MCF 10A (cell line): ENCODE measurements around the gene ARL14EP. TPM values are rescaled to one million over a fixed set of nuclear protein-coding genes. Genes with fewer than 3 reads are reported as not detected.

ENCODE experiments used
- BruUV-seq: library from RNA; stranded (reverse); fragments of 400-500 nt; replicated peaks from 2 replicates; lab custom pipeline; 2021; lab: Mats Ljungman, UMichigan
- CTCF ChIA-PET: fragments of 300-600 bp; sonication (Branson Sonifier 250); formaldehyde crosslinking; extraction: SDS; loops from one replicate; lab custom pipeline; 2021; ENCODE audit warnings: antibody characterized with exemption, inconsistent platforms; lab: Yijun Ruan, JAX
- POLR2A ChIA-PET: fragments of 300-600, 350-650 bp; sonication (Branson Sonifier 250); formaldehyde crosslinking; extraction: SDS; loops from one replicate; lab custom pipeline; 2020; ENCODE audit warnings: antibody characterized with exemption, inconsistent platforms; lab: Yijun Ruan, JAX
- DNase-seq: peaks from one replicate; pipeline ENCODE4 v3.0.0-alpha.2; 2018; ENCODE audit not compliant: unreplicated experiment
- H3K27ac Mint-ChIP-seq: one replicate; pipeline ENCODE4 v1.8.0; 2022; ENCODE audit warnings: mild to moderate bottlenecking, low read depth, mixed read lengths; ENCODE audit not compliant: unreplicated experiment
- H3K27me3 Mint-ChIP-seq: one replicate; pipeline ENCODE4 v1.8.0; 2022; ENCODE audit warnings: mixed read lengths; ENCODE audit not compliant: insufficient read depth, unreplicated experiment
- H3K36me3 Mint-ChIP-seq: one replicate; pipeline ENCODE4 v1.8.0; 2022; ENCODE audit warnings: mild to moderate bottlenecking, moderate library complexity, mixed read lengths; ENCODE audit not compliant: insufficient read depth, unreplicated experiment
- H3K4me1 Mint-ChIP-seq: one replicate; pipeline ENCODE4 v1.8.0; 2022; ENCODE audit warnings: mixed read lengths; ENCODE audit not compliant: insufficient read depth, unreplicated experiment
- H3K4me3 Mint-ChIP-seq: one replicate; pipeline ENCODE4 v1.8.0; 2022; ENCODE audit warnings: mild to moderate bottlenecking, moderate library complexity, mixed read lengths; ENCODE audit not compliant: unreplicated experiment
- H3K9me3 Mint-ChIP-seq: one replicate; pipeline ENCODE4 v1.8.0; 2022; ENCODE audit warnings: mixed read lengths; ENCODE audit not compliant: unreplicated experiment
- intact Hi-C: fragments of 100-400 bp; cut with micrococcal nuclease; formaldehyde crosslinking; loops from 2 replicates; pipeline ENCODE4 v1.14.1; 2022
- total RNA-seq: library from RNA; stranded (reverse); gene quantifications from 2 replicates; pipeline ENCODE4 v1.2.3, GENCODE V29; 2022
- TF ChIP-seq, protein P1 (sequence below): fragments of 200-600 bp; IDR thresholded peaks from one replicate; pipeline ENCODE4 v1.8.0; 2022; ENCODE audit warnings: antibody characterized with exemption, mild to moderate bottlenecking; ENCODE audit not compliant: unreplicated experiment

ARL14EP gene
- total RNA-seq, 1 experiment from 2014 or later: 28.4 TPM

GRCh38 chr11:30321321-30321720, 1.6 kb upstream of the ARL14EP start:
- Mint-ChIP-seq H3K4me3 (no peak overlapping the region), H3K27ac (no peak overlapping the region), H3K27me3 (peaks cover 23% of the 10 kb centered on the region), H3K36me3 (no peaks in the 10 kb centered on the region), H3K9me3 (no peaks in the 10 kb centered on the region), H3K4me1 (peaks cover 26% of the 10 kb centered on the region)
- intact Hi-C loops: no loop called here
- CTCF ChIA-PET: interaction anchor here (1.3 to 17.3 kb wide), 5 partner anchors 12 to 889 kb away, joined by 7 to 275 read pairs (median 16); no protein-coding TSS in a partner anchor
- TF ChIP-seq, protein P1, sequence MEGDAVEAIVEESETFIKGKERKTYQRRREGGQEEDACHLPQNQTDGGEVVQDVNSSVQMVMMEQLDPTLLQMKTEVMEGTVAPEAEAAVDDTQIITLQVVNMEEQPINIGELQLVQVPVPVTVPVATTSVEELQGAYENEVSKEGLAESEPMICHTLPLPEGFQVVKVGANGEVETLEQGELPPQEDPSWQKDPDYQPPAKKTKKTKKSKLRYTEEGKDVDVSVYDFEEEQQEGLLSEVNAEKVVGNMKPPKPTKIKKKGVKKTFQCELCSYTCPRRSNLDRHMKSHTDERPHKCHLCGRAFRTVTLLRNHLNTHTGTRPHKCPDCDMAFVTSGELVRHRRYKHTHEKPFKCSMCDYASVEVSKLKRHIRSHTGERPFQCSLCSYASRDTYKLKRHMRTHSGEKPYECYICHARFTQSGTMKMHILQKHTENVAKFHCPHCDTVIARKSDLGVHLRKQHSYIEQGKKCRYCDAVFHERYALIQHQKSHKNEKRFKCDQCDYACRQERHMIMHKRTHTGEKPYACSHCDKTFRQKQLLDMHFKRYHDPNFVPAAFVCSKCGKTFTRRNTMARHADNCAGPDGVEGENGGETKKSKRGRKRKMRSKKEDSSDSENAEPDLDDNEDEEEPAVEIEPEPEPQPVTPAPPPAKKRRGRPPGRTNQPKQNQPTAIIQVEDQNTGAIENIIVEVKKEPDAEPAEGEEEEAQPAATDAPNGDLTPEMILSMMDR: no peak
- BruUV-seq: no TSS peak
- no peak for DNase-seq
- POLR2A ChIA-PET: interaction anchor here (0.5 to 2.9 kb wide), 5 partner anchors 8 to 864 kb away, joined by 3 to 17 read pairs (median 13); no protein-coding TSS in a partner anchor

- ChIA-PET CTCF (interaction anchor here (0.6 to 17.3 kb wide), 13 partner anchors 12 to 890 kb away, joined by 3 to 275 read pairs (median 5); no protein-coding TSS in a partner anchor), POLR2A (interaction anchor here (0.6 to 2.9 kb wide), 16 partner anchors 9 to 1187 kb away, joined by 3 to 17 read pairs (median 4); no protein-coding TSS in a partner anchor)
- TF ChIP-seq, protein P1: no peak
- BruUV-seq: no TSS peak
- no peaks in the 10 kb centered on the region for H3K9me3 Mint-ChIP-seq
- peak overlapping the region; percentile 99 for H3K27ac Mint-ChIP-seq
- intact Hi-C loops: no loop called here
- DNase-seq: no peak
- peaks cover 4% of the 10 kb centered on the region for H3K36me3 Mint-ChIP-seq
- H3K4me3 Mint-ChIP-seq: peak overlapping the region; percentile 96
- H3K27me3 Mint-ChIP-seq: peaks cover 23% of the 10 kb centered on the region
- H3K4me1 Mint-ChIP-seq: peaks cover 30% of the 10 kb centered on the region
Observed at GRCh38 chr11:30322191-30322590, 713 bp upstream of the ARL14EP start.

DNA sequence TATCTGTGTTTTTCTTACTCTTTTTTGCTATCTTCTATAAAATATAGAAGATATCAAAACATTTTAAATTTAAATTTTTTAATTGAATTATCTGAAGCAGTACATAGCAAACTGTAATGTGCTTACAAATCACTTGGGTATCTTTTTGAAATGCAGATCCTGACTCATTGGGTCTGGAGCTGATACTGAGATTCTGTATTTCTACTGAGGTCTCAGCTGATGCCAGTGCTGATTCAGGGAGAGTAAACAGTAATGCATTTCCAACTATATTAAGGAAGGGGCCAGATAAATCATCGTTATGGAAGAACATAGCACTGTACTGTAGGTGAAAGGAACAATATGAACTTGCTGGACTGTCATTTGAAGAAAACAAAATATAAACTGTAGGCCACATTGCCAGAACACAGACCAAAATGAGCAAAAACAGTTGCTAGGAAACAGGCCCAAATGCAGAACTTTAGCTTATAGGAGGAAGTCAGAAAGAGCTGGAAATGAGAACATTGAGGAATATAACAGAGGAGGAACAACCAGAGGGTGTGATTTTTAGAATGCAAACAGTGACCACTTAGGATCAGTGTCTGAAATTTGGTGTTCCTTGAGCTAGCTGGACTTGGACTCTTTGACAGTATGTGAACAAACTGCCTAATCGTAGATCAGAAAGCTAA, 3.3 kb downstream of the ARL14EP start:
- DNase-seq: no peak
- no peak overlapping the region for H3K27ac Mint-ChIP-seq
- no TSS peak for BruUV-seq
- intact Hi-C loops: no loop called here
- TF ChIP-seq, protein P1: no peak
- peaks cover 40% of the 10 kb centered on the region for H3K4me1 Mint-ChIP-seq
- H3K36me3 Mint-ChIP-seq: peaks cover 21% of the 10 kb centered on the region
- no peaks in the 10 kb centered on the region for H3K27me3 Mint-ChIP-seq
- H3K9me3 Mint-ChIP-seq: no peaks in the 10 kb centered on the region
- no peak overlapping the region for H3K4me3 Mint-ChIP-seq
- ChIA-PET CTCF (interaction anchor here (0.9 to 2.2 kb wide), 11 partner anchors 8 to 894 kb away, joined by 3 to 9 read pairs (median 4); no protein-coding TSS in a partner anchor), POLR2A (interaction anchor here (0.6 to 1.3 kb wide), 4 partner anchors 10 to 279 kb away, joined by 3 read pairs; no protein-coding TSS in a partner anchor)

- H3K9me3 Mint-ChIP-seq: no peaks in the 10 kb centered on the region
- intact Hi-C loops: no loop called here
- H3K4me1 Mint-ChIP-seq: peaks cover 37% of the 10 kb centered on the region
- ChIA-PET CTCF (interaction anchor here (0.6 to 2.2 kb wide), 9 partner anchors 8 to 894 kb away, joined by 3 to 9 read pairs (median 4); no protein-coding TSS in a partner anchor), POLR2A (interaction anchor here (1.1 to 1.2 kb wide), 2 partner anchors 10 to 24 kb away, joined by 3 read pairs; no protein-coding TSS in a partner anchor)
- no peak overlapping the region for H3K4me3 Mint-ChIP-seq
- DNase-seq: no peak
- H3K27me3 Mint-ChIP-seq: no peaks in the 10 kb centered on the region
- BruUV-seq: no TSS peak
- TF ChIP-seq, protein P1: no peak
- H3K36me3 Mint-ChIP-seq: peaks cover 25% of the 10 kb centered on the region
- H3K27ac Mint-ChIP-seq: no peak overlapping the region
Observed at GRCh38 chr11:30326906-30327305, 4.0 kb downstream of the ARL14EP start.
